Cortex of kidney (tissue), 1 donor: ENCODE measurements around the gene FOXL3.

Experiments
- DNase-seq: peaks from one replicate; lab custom pipeline; 2025; lab: John Stamatoyannopoulos, UW

Gene FOXL3

DNA sequence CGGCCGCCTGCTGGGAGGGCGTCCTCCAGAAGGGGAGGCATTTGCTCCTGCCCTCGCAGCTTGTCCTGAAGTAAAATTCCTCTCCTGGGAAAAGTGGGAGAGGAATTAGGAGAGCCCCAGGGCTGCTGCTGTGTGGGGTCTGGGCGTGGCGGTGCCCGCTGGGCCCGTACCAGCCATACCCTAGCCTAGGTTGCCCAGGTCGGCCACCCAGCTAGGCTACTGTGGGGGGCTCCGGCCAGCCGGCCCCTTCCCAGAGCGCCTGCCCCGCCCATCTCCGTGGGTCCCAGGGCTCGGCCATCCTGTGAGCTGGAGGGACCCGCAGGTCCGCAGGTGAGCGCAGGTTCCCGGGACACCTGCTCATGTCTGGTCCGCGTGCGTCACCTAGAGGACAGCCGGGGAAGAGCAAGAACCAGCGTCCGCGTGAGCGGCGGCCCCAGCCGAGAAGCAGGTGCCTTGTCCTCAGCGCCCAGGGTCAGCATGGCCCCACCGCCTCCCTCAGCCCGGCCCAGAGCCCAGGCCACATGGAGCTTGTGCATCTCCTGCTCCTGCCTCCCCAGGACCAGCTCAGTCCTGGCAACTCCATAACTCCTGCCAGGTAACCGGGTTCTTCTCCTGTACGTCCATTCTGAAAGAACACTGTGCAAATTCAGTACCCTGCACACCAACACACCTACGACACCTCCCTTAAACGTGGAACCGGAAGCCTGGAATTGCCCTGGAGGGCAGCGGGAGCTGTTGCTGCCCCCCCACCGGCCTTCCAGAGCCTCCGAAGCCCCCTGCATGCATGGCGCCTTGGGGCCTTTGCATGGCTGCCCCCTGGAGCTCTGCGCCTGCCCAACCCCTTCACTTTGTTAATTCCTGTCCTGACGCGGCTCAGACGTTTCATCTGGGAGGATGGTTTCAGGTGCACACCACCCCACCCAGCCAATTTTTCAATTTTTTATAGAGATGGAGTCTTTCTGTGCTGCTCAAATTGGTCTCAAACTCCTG is 22.8 kb upstream of the FOXL3 start:
- DNase-seq = no peak

DNA sequence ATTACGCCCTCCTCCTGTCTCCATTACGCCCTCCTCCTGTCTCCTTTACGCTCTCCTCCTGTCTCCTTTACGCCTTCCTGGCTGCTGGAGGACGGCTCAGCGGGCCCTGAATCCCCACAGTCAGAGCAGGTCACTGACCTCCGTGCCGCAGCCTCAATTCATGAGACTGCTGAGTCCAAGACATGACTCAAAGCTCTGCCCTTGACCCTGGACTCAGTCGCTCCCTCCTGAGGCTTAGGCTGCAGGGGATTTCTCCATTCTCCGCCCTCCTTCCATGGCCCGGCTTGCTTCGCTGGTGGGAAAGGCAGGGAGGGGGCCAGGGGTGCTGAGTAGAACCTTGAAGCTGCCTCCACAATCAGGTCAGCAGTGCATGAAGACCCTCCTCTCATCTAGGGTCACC is 21.0 kb upstream of the FOXL3 start:
- no peak for DNase-seq

DNA sequence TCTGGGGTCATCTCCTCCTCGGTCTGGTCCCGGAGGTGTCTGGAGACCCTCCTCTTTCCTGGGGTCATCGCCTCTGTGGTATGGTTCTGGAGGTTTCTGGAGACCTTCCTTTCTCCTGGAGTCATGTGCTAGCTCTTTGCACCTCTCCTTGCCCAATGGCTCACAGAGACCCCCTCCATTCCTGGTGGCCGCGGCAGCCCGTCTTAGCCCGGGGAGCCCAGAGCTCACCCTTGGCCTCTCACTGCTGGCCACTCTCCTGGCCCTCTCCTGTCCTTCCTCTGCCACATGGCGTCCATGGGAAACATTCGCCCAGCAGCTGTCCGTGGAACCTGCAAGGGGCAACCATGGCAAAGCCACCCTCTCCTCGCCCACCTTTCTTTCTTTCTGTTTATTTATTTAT is 20.2 kb upstream of the FOXL3 start:
- no peak for DNase-seq

DNA sequence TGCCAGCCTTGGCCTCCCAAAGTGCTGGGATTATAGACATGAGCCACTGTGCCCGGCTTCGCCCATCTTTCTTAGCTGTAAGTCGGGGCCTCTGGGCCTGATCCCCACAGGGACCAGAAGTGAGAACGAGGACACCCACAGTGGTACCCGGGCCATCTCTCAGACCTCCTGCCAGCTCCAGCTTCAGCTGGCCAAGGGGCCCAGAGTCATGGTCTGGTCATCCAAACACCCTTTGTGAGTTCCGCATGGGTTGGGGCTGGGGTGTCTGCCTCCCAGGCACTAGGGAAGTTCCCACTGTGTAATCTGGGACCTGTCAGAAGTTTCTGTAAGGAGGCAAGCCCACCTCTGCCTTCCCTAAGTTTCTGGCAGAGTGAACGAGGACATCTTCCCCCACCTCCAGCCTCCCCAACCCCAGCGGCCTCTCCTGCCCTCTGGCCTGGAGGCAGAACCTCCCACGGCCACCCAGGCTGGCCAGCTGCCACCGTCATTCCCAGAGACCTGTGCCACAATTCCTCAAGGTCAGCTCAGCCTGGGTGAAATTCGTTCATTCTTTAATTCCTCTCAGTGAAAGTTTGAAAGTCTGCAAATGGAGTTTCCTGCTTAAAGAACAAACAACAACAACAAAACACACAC is 19.5 kb upstream of the FOXL3 start:
- DNase-seq = no peak

DNA sequence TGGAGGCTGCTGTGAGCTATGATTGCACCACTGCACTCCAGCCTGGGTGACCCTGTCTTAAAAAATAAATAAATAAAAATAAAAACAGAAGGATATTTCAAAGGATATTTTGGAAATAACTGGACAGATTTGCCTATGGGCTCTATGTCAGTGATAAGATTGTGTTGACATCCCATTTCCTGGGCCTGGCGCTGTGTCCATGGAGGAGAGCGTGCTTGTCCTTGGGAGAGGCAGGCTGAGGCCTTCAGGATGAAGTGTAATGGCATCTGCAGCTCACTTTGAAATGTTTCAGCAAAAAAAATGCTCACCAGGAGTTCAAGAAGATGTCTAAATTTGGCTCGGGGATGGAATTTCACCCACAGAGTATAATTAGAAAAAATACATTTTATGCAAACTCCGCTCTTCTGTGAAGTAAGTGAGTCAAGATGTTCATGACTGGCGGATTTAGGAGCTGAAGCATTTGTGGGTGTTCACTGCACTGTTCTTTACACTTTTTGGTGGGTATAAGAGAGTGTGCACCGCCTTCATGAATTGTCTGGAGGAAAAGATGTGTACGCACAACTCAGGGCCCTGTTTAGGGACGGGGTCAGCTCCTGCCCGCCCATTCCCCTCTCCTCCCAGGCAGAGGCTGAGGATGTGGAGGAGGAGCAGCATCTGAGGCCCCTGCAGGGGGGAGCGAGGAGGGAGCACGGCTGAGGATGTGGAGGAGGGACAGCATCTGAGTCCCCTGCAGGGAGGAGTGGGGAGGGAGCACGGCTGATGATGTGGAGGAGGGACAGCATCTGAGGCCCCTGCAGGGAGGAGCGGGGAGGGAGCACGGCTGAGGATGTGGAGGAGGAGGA is 18.5 kb upstream of the FOXL3 start:
- no peak for DNase-seq

DNA sequence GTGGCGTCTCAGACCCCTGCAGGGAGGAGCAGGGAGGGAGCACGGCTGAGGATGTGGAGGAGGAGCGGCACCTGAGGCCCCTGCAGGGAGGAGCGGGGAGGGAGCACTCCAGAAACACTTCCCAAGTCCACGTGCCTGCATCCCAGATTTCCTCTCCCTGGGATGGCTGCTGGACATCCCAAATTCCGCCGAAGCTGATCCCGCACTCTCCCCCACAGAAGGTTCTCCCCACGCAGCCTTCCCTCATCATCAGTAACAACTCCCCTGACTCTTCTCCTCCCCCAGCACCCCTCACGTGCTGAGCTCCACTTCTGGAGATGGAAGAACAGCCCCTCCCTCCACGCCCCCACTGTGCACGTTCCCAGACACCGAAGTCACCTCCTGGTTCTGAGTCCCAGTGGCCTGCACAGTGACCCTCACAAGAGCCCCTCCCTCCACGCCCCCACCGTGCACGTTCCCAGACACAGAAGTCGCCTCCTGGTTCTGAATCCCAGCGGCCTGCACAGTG is 17.8 kb upstream of the FOXL3 start:
- DNase-seq = no peak

DNA sequence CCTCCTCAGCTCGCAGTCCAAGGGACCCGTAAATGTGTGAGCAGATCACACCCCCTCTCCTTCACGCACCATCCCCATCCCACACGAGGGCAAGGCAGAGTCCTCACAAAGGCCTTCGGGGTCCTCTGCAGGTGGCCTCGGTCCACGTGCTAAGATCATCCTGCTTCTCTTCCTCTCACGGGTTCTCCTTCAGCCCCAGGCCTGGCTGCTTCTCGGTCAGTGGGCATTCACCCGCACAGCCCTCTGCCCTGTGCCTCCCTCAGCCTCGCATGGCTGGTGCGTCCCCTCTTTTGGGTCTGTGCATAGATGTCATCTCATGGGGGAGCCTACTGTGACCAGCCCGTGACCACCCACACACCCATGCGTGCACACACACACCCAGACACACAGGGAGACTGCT is 17.3 kb upstream of the FOXL3 start:
- no peak for DNase-seq

DNA sequence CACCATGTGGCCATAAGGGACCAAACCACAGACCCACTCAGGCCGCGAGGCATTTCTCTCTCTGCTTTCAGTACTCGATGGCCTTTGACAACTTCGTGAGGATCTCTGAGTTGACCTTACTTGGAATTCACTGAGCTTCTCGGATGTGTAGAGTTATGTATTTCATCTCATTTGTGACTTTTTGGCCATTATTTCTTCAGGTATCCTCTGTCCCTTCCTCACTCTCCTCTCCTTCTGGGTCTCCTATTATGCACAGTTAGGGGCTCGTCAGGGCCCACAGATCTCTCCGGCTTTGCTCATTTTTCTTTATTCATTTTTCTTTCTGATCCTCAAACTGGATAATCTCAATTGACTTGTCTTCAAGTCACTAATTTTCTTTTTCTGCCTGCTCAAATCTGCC is 16.6 kb upstream of the FOXL3 start:
- DNase-seq = no peak

DNA sequence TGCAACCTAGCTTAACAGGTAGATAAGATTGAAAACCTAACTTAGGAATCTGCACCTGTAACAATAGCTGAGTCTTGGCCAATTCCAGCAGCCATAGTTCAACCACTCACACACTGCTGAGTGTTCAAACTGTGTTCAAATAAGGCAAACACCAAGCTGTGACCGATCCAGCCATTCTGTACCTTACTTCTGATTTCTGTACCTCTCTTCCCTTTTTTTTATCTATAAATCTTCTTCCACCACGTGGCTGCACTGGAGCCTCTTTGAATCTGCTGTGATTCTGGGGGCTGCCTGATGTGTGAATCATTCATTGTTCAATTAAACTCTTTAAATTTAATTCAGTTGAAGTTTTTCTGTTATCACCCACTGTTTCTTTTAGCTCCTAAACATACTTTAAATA is 15.7 kb upstream of the FOXL3 start:
- DNase-seq = no peak

DNA sequence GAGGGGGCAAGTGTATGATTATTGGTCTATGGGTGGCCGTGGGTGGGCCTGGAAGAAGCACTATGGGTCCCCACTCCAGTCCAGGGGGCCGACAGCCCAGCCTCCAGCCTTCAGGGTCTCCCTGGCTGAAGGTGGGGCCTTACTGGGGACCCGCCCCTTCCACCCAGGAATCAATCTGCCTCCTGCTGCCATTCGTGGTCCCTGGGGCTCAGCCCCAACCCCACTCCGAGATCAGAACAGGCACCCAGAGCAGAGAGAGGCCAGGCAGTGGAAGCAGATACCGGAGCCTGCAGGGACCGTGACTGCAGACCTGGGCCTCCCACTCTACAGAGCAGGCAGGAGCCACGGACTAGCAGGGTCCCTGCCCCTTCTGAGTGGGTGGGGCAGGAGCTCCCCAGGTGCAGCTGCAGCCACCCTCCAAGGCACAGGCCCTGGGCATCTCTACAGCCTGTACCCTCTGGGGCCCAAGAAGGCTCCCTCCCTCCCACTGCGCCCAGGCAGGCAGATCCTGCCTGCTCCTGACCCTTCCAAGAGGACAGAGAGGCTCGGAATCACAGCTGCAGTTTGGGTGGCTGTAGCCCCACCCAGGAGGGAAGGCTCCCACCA is 13.6 kb upstream of the FOXL3 start:
- no peak for DNase-seq

DNA sequence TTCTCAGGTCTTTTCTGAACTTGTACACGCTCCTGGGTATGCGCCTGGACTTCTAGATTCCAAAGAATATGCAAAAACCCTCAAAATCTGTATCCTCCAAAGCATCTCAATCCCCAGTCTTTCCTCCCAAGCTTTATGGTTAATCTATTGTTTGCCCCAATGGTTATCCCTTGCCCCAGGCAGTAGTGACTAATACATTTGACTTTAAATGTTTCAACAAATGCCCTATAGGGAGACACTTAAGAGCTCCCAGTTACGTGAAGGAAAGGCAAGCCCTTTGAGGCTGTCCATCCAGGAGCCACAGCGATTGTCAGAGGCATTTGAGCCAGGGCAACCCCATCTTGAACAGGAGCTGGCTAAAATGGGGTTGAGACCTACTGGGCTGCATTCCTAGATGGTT is 12.7 kb upstream of the FOXL3 start:
- no peak for DNase-seq

DNA sequence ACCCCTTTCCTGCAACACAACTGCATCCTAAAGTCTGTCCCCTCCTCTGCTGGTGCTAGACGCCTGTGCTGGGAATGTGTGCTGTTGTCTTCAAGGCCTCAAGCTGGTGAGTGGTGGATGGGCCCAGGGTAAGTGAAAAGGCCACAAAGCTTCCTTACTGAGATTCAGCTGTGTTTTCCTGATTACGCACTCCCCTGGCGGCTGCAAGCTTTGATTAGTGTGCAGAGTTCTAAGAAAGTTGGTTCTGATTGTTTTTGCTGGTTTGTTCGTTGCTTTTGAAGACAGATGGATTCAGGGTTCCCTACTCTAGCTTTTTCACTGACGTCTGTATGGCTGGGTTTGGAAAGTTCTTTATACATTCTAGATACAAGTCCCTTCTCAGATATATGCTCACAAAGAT is 11.9 kb upstream of the FOXL3 start:
- DNase-seq = no peak

DNA sequence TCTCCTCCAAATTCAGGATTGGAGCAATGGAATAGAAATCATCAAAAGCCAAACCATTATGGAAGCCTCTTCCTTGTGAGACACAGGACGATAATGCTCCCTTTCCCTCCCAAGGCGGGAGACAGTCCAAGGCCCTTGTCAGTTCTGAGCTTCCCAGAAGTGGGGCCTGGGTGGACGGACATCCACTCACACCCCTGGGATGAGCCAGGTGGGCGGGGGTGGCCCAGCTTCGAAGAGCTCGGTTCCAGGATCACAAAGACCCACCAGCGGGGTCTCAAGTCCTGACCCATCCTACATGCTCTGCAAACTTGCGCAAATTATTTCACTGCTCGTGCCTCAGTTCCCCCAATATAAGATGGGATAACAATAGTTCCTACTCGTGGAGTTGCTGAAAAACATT is 10.1 kb upstream of the FOXL3 start:
- DNase-seq = no peak

DNA sequence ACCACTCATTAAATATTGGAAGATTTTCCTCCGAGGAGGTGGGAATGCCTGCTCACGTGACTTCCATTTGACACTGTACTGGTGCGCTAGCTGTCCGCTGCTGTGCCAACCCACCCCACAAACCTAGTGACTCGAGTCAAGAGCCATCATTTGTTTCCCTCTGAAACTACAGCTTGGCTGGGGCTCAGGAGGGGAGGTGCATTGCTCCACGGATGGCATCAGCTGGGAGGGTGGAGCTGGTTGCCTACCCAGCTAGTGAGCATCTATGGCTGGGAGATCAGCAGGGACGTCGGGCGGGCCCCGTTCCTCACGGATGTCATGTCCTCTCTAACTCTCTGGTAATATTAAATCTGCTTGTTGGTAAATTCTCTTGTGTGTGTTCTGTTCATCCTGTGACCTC is 9.5 kb upstream of the FOXL3 start:
- no peak for DNase-seq

DNA sequence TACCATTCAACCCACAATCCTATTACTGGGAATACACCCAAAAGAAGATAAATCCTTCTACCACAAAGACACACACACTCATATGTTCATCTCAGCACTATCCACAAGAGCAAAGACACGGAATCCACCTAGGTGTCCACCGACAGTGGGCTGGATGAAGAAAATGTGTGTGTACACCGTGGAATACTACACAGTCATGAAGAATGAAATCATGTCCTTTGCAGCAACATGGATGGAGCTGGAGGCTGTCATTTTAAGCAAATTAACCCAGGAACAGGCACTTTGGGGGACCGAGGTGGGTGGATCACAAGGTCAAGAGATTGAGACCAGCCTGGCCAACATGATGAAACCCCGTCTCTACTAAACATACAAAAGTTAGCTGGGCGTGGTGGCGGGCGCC is 8.3 kb upstream of the FOXL3 start:
- DNase-seq = no peak

DNA sequence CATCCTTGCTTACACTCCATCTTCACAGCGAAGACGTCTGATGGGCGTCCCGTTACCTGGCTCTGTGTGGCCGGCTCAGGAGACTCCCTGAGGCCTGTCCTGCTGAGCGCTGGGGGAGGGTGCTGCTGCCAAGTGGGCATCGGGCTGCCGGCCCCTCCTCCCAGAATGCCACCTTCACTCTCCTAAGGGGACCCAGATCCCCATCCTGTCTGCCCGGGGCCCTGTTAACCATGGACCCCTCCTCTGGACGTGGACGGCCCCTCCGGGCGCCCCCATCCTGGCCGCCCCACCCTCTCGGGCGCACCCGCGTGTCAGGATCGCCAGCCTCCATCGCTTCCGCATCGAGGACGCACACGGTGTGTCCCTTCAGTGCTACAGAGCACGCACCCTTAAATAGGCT is 7.3 kb upstream of the FOXL3 start:
- DNase-seq = no peak

DNA sequence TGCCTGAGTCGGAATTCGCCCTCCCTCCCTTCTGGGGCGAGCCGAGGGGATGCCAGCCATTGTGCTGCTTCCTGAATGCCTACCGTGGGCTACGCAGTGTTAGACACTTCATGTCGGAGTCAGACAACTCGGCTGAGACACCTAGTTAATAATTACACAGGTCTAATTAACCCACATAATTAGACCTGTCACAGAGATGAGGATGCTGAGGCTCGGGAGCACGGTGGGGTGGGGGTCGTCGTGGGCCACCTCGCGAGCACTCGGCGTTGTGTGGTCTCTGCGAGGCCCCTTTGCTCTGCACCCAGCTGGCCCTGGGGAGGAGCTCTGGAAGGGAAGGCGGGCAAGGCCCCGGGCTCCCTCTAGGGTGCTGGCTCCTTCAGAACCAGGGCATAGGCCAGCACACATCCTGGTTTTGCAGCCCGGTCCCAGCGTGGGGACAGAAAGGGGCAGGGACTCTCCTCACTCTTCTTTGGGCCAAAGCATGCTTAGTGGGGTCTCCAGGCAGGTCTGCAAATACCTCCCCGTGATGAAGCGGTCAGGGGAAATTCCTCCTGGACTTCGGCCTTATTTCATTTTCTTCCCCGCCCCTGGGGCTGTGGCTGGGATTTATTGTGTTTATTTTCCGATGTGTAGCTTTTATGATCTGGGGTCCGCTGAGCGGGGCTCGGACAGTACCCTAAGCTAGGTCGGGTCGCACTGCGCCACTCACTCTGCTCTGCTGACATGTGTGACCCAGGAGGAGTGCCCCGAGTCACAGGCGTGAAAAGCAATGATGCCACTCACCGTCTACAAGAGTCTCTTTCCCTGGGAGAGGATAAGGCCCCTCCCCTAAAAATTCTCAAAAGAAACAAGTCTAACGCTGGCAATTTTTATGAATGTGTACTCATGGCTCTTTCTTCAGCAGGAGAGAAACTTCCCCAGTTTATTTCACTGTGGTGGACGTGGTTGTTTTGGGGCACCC is 4.9 kb upstream of the FOXL3 start:
- DNase-seq = no peak

DNA sequence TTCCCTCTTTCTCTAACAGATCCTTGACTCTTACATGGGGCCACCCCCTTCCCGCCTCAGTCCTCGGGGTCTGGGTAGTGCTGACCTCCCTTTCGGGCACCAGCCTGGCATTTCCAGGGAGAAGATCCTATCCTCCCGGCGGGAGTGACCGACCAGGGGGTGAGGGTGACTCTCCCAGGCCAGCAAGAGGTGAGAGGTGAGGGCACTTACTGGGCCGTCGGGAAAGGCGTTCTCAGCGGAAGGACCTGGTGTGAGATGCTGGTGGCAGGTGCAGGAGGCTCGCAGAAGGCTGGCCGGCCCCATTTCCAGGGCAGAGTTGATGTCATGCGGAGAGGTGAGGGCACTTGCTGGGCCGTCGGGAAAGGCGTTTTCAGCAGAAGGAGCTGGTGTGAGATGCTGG is 4.2 kb upstream of the FOXL3 start:
- DNase-seq = no peak

DNA sequence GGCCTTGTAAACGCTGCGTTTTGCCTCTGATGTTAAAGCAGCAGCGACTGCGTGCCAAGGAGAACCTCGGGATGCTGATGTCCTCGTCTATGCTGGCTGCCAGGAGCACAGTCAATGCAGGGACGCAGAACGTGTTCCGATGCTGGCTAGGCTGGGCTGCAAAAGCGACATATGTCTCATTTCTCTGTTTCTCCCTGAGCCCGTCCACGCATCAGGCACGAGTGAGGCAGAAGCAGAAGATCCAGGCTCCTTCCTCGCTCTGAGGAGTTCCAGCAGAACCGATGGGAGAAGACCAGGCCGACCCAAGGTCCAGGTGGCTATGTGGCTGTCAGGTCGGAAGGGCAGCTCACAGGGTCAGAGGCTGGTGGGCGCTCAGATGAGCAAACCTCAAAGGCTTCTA is 3.7 kb upstream of the FOXL3 start:
- no peak for DNase-seq

DNA sequence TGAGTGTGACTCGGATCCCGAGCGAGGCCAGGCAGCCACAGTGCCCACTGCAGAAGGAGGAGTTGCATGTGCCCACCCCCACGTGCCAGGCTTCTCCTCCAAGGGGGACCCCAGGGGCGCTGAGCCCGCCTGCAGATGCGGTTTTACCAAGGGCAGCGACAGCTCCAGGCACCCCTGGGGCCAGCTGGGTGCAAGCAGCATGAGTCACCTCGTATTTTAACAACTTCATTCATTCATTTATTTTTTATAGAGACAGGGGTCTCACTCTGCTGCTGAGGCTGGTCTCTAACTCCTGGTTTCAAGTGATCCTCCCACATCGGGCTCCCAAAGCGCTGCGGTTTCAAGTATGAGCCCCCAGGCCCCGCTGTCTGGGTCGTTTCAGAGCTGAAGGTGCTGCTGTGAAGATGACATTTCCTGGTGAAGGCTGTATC is 1.3 kb upstream of the FOXL3 start:
- no peak for DNase-seq
